CD4-positive, alpha-beta memory T cell (primary cell): ENCODE results near the gene BRD1. TPM values are rescaled to one million over a fixed set of nuclear protein-coding genes. Genes with fewer than 3 reads are reported as not detected.

Source experiments
- CTCF ChIA-PET: fragments of 350-600 bp; sonication (Branson Sonifier 250); formaldehyde crosslinking; loops from one replicate; lab custom pipeline; 2021; ENCODE audit warnings: inconsistent platforms; ENCODE audit not compliant: partially characterized antibody; lab: Charles Lee
- POLR2A ChIA-PET: fragments of 350-600 bp; sonication (Branson Sonifier 250); formaldehyde crosslinking; loops from one replicate; lab custom pipeline; 2021; ENCODE audit not compliant: partially characterized antibody; lab: Charles Lee
- DNase-seq, 5 donors: peaks; one replicate each; pipeline versions ENCODE4 v3.0.0 to v3.0.0-alpha.2; 2020 to 2022; ENCODE audit warnings: mixed read lengths in 1 of 5
- H3K27ac ChIP-seq: one replicate; pipeline ENCODE4 v1.7.0; 2013; ENCODE audit warnings: low read depth, low read length
- H3K27me3 ChIP-seq: 2 replicates; pipeline ENCODE4 v1.7.0; 2013; ENCODE audit warnings: mild to moderate bottlenecking, low read length, moderate library complexity; ENCODE audit not compliant: insufficient read depth
- H3K36me3 ChIP-seq: 2 replicates; pipeline ENCODE4 v1.7.0; 2013; ENCODE audit warnings: mild to moderate bottlenecking, low read length, moderate library complexity; ENCODE audit not compliant: insufficient read depth
- H3K4me1 ChIP-seq: 2 replicates; pipeline ENCODE4 v1.7.0; 2013; ENCODE audit warnings: mild to moderate bottlenecking, low read length, moderate library complexity; ENCODE audit not compliant: insufficient read depth
- H3K4me3 ChIP-seq, 2 donors: one replicate each; pipeline ENCODE4 v1.7.0; 2013; ENCODE audit warnings: low read length in 2 of 2, mild to moderate bottlenecking in 1 of 2
- H3K9me3 ChIP-seq, 2 donors: one replicate each; pipeline ENCODE4 v1.7.0; 2013; ENCODE audit warnings: low read length in 2 of 2, control low read depth in 1 of 2; ENCODE audit not compliant: control insufficient read depth in 1 of 2
- H3K27ac Mint-ChIP-seq, 7 donors: one replicate each; pipeline ENCODE4 v1.8.0; 2020 to 2021; ENCODE audit warnings: mixed read lengths in 7 of 7, mild to moderate bottlenecking in 6 of 7, inconsistent platforms in 3 of 7, moderate library complexity in 3 of 7
- H3K27me3 Mint-ChIP-seq, 2 donors: one replicate each; pipeline ENCODE4 v1.8.0; 2020 to 2021; ENCODE audit warnings: mixed read lengths in 2 of 2
- H3K36me3 Mint-ChIP-seq, 2 donors: one replicate each; pipeline ENCODE4 v1.8.0; 2020 to 2021; ENCODE audit warnings: mixed read lengths in 2 of 2, inconsistent platforms in 1 of 2, mild to moderate bottlenecking in 1 of 2
- H3K4me1 Mint-ChIP-seq, 4 donors: one replicate each; pipeline ENCODE4 v1.8.0; 2020 to 2021; ENCODE audit warnings: mixed read lengths in 4 of 4, mild to moderate bottlenecking in 1 of 4
- H3K4me3 Mint-ChIP-seq, 8 donors: one replicate each; pipeline ENCODE4 v1.8.0; 2020 to 2021; ENCODE audit warnings: mixed read lengths in 8 of 8, mild to moderate bottlenecking in 7 of 8, moderate library complexity in 6 of 8, inconsistent platforms in 3 of 8
- H3K9me3 Mint-ChIP-seq, 8 donors: one replicate each; pipeline ENCODE4 v1.8.0; 2020 to 2021; ENCODE audit warnings: mixed read lengths in 8 of 8, mild to moderate bottlenecking in 5 of 8, inconsistent platforms in 3 of 8, moderate library complexity in 1 of 8
- intact Hi-C: fragments of 100-400 bp; cut with micrococcal nuclease; formaldehyde crosslinking; loops from one replicate; pipeline ENCODE4 v1.15.1; 2023
- polyA plus RNA-seq, 2 donors: library from polyadenylated mRNA; unstranded; fragments of 300-500 nt; fragmentation: Illumina TruSeq; gene quantifications; one replicate each; pipeline ENCODE4 v1.2.3, GENCODE V29; 2021
- total RNA-seq, 2 experiments: library from RNA; stranded (reverse); gene quantifications; one replicate each; pipeline ENCODE4 v1.2.3, GENCODE V29; 2021

The BRD1 gene
- total and polyA plus RNA-seq, 4 experiments from 2014 or later: 0.94 to 88.1 (median 44.6) TPM

DNA sequence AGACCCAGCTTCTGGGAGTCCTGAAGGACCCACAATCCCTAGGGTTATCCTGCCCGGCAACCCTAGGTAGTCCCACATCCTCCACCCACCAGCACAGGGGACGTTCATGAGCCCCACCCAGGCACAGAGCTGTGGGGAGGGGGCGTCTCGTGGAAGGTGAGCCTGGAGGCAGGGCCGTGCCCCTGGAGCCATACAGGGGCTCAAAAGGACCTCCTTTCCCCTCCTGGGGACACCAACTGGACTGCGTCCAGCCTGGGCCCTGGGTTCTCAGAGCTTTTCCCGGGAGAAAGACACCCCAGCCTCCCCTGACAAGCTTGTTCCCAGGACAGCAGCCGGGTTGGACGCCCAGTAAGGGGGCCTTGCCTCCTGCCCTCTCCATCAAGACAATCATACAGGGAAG is 78.4 kb downstream of the BRD1 start:
- Mint-ChIP-seq H3K27ac (no peak overlapping the region), H3K9me3 (peaks cover 0 to 38% (median 36%) of the 10 kb centered on the region in 8 donors), H3K27me3 (peaks cover 2 to 5% of the 10 kb centered on the region in 2 donors), H3K4me1 (no peaks in the 10 kb centered on the region), H3K36me3 (peaks cover 4 to 12% of the 10 kb centered on the region in 2 donors), H3K4me3 (no peak overlapping the region)
- no peaks in the 10 kb centered on the region for H3K4me1 ChIP-seq
- intact Hi-C loops: no loop called here
- H3K4me3 ChIP-seq: no peak overlapping the region
- no peaks in the 10 kb centered on the region for H3K36me3 ChIP-seq
- no peaks in the 10 kb centered on the region for H3K27me3 ChIP-seq
- ChIA-PET CTCF (interaction anchor here (0.9 kb wide), 1 partner anchor 17 kb away, joined by 4 read pairs; no protein-coding TSS in a partner anchor), POLR2A (no interaction called here)
- no peak overlapping the region for H3K27ac ChIP-seq
- no peak for DNase-seq
- H3K9me3 ChIP-seq: peaks cover 0 to 8% of the 10 kb centered on the region in 2 donors

DNA sequence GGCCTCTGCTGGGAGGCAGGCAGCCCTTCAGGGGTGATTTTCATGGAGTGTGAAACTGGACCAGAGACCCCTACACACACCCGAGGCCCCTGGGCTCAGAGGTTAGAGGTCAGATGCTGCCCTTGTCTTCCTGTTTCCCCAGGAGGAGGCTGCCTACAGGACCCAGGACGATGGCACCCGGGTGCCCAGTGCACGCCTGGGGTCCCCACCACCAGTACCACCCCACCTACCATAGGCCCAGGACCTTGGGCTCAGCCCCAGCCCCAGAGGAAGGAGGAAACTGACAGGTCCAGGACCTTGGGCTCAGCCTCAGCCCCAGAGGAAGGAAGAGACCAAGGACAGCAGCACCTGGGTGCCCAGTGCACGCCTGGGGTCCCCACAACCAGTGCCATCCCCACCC is 79.2 kb downstream of the BRD1 start:
- POLR2A ChIA-PET: no interaction called here

GRCh38 chr22:49747716-49748115 is 80.0 kb downstream of the BRD1 start:
- no peak for DNase-seq
- intact Hi-C loops: no loop called here
- Histone ChIP-seq H3K4me3 (no peak overlapping the region), H3K27me3 (no peaks in the 10 kb centered on the region), H3K9me3 (peaks cover 0 to 8% of the 10 kb centered on the region in 2 donors), H3K4me1 (no peaks in the 10 kb centered on the region), H3K36me3 (no peaks in the 10 kb centered on the region), H3K27ac (no peak overlapping the region)
- no peaks in the 10 kb centered on the region for H3K4me1 Mint-ChIP-seq
- CTCF ChIA-PET: no interaction called here
- peaks cover 6 to 13% of the 10 kb centered on the region in 2 donors for H3K27me3 Mint-ChIP-seq
- H3K27ac Mint-ChIP-seq: no peak overlapping the region
- POLR2A ChIA-PET: no interaction called here
- H3K36me3 Mint-ChIP-seq: peaks cover 4 to 12% of the 10 kb centered on the region in 2 donors
- peaks cover 0 to 51% (median 42%) of the 10 kb centered on the region in 8 donors for H3K9me3 Mint-ChIP-seq
- H3K4me3 Mint-ChIP-seq: peak overlapping the region in 1 of 8 donors; percentile 48

More for the DNA sequence above, 79.2 kb downstream of the BRD1 start:
- Mint-ChIP-seq H3K27ac (no peak overlapping the region), H3K9me3 (peaks cover 0 to 45% (median 40%) of the 10 kb centered on the region in 8 donors), H3K4me1 (no peaks in the 10 kb centered on the region), H3K27me3 (peaks cover 5 to 12% of the 10 kb centered on the region in 2 donors), H3K36me3 (peaks cover 4 to 12% of the 10 kb centered on the region in 2 donors), H3K4me3 (no peak overlapping the region)
- Histone ChIP-seq H3K36me3 (no peaks in the 10 kb centered on the region), H3K27me3 (no peaks in the 10 kb centered on the region), H3K4me1 (no peaks in the 10 kb centered on the region), H3K4me3 (no peak overlapping the region), H3K27ac (no peak overlapping the region), H3K9me3 (peaks cover 0 to 8% of the 10 kb centered on the region in 2 donors)
- intact Hi-C loops: no loop called here
- CTCF ChIA-PET: no interaction called here
- DNase-seq: no peak

DNA sequence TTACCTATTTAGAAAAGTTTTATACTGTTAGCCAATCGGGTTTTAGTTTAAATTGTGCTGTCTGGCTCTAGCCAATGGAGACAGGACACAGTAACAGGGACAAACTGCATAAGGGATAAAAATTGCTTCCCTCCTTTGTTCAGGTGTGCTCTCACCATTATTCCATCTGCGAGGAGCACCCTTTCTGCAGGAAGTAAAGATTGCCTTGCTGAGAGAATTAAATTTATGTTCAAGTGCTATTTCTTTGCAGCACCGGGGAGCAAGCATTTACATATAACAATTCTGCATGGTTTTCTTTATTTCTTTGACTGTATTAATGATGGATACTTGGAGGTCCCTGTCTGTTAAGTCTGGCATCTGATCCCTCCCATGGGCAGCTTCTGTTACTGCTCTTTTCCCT is 80.5 kb downstream of the BRD1 start:
- CTCF ChIA-PET: no interaction called here
- no peak overlapping the region for H3K4me3 Mint-ChIP-seq
- no peaks in the 10 kb centered on the region for H3K4me1 Mint-ChIP-seq
- H3K27me3 ChIP-seq: no peaks in the 10 kb centered on the region
- no peaks in the 10 kb centered on the region for H3K36me3 ChIP-seq
- no peak overlapping the region for H3K4me3 ChIP-seq
- no peak overlapping the region for H3K27ac ChIP-seq
- peaks cover 8 to 16% of the 10 kb centered on the region in 2 donors for H3K27me3 Mint-ChIP-seq
- H3K9me3 Mint-ChIP-seq: peaks cover 0 to 53% (median 42%) of the 10 kb centered on the region in 8 donors
- H3K27ac Mint-ChIP-seq: peak overlapping the region in 1 of 7 donors; percentile 11
- H3K36me3 Mint-ChIP-seq: peaks cover 4 to 14% of the 10 kb centered on the region in 2 donors
- H3K9me3 ChIP-seq: peaks cover 0 to 8% of the 10 kb centered on the region in 2 donors
- POLR2A ChIA-PET: no interaction called here
- no peaks in the 10 kb centered on the region for H3K4me1 ChIP-seq
- DNase-seq: no peak
- intact Hi-C loops: no loop called here

- Mint-ChIP-seq H3K9me3 (peaks cover 0 to 53% (median 42%) of the 10 kb centered on the region in 8 donors), H3K27me3 (peaks cover 10 to 18% of the 10 kb centered on the region in 2 donors), H3K4me1 (no peaks in the 10 kb centered on the region), H3K36me3 (peaks cover 4 to 14% of the 10 kb centered on the region in 2 donors), H3K4me3 (no peak overlapping the region), H3K27ac (no peak overlapping the region)
- peaks cover 0 to 8% of the 10 kb centered on the region in 2 donors for H3K9me3 ChIP-seq
- intact Hi-C loops: no loop called here
- H3K27me3 ChIP-seq: no peaks in the 10 kb centered on the region
- H3K27ac ChIP-seq: no peak overlapping the region
- H3K36me3 ChIP-seq: no peaks in the 10 kb centered on the region
- H3K4me3 ChIP-seq: no peak overlapping the region
- H3K4me1 ChIP-seq: no peaks in the 10 kb centered on the region
- DNase-seq: no peak
- ChIA-PET CTCF (no interaction called here), POLR2A (no interaction called here)
Measured at GRCh38 chr22:49746065-49746464, 81.6 kb downstream of the BRD1 start.

- intact Hi-C loops: no loop called here
- Histone ChIP-seq H3K27me3 (peaks cover 3% of the 10 kb centered on the region), H3K4me1 (no peaks in the 10 kb centered on the region), H3K9me3 (no peaks in the 10 kb centered on the region), H3K36me3 (no peaks in the 10 kb centered on the region), H3K4me3 (no peak overlapping the region), H3K27ac (no peak overlapping the region)
- H3K27ac Mint-ChIP-seq: no peak overlapping the region
- H3K36me3 Mint-ChIP-seq: peaks cover 0 to 2% of the 10 kb centered on the region in 2 donors
- no peak overlapping the region for H3K4me3 Mint-ChIP-seq
- POLR2A ChIA-PET: no interaction called here
- H3K27me3 Mint-ChIP-seq: peaks cover 20 to 37% of the 10 kb centered on the region in 2 donors
- CTCF ChIA-PET: no interaction called here
- H3K4me1 Mint-ChIP-seq: no peaks in the 10 kb centered on the region
- H3K9me3 Mint-ChIP-seq: peaks cover 0 to 28% (median 16%) of the 10 kb centered on the region in 8 donors
- no peak for DNase-seq
Measured at GRCh38 chr22:49740242-49740641, 87.4 kb downstream of the BRD1 start.

DNA sequence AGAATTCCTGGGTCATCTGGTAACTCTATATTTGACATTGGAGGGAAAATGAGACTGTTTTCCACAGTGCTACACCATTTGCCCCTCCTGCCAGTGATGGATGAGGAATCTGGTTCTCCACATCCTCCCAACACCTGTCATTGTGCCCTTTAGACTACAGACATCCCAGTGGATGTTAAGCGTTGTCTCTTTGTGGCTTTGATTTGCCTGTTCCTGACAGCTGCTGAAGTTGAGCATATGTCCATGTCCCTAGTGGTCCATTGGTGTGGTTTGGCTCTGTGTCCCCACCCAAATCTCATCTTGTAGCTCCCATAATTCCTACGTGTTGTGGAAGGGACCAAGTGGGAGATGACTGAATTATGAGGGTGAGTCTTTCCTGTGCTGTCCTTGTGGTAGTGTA is 88.5 kb downstream of the BRD1 start:
- H3K27ac Mint-ChIP-seq: no peak overlapping the region
- Histone ChIP-seq H3K27me3 (peaks cover 3% of the 10 kb centered on the region), H3K4me1 (peaks cover under 1% of the 10 kb centered on the region), H3K36me3 (no peaks in the 10 kb centered on the region), H3K9me3 (no peaks in the 10 kb centered on the region), H3K27ac (no peak overlapping the region), H3K4me3 (no peak overlapping the region)
- intact Hi-C loops: no loop called here
- ChIA-PET POLR2A (no interaction called here), CTCF (no interaction called here)
- DNase-seq: no peak
- peaks cover 22 to 35% of the 10 kb centered on the region in 2 donors for H3K27me3 Mint-ChIP-seq
- peaks cover 0 to 6% (median under 1%) of the 10 kb centered on the region in 4 donors for H3K4me1 Mint-ChIP-seq
- peaks cover 0 to 2% of the 10 kb centered on the region in 2 donors for H3K36me3 Mint-ChIP-seq
- H3K9me3 Mint-ChIP-seq: peaks cover 0 to 17% (median 7%) of the 10 kb centered on the region in 8 donors
- H3K4me3 Mint-ChIP-seq: no peak overlapping the region
